GM13976 (cell line): Measurements from ENCODE around the gene TMEM178A.

Source experiments
- DNase-seq: peaks from one replicate; pipeline ENCODE4 v3.0.0; 2012; ENCODE audit warnings: low spot score
- in situ Hi-C: fragments of 300-500 bp; cut with MboI; formaldehyde crosslinking; loops from one replicate; pipeline ENCODE4 v1.12.0; 2022; ENCODE audit warnings: low sequenced_read_pairs, mixed read lengths, inconsistent platforms; ENCODE audit not compliant: unreplicated experiment
- TF ChIP-seq, protein P1 (sequence below): IDR thresholded peaks from 2 replicates; pipeline ENCODE4 v1.5.1; 2012; ENCODE audit warnings: borderline replicate concordance, mild to moderate bottlenecking; ENCODE audit not compliant: insufficient read depth; ENCODE audit errors: extremely low read depth, missing control alignments, control extremely low read depth

The TMEM178A gene

GRCh38 chr2:39668576-39669080, 2.9 kb downstream of the TMEM178A start:
- in situ Hi-C loops, result no loop called here
- TF ChIP-seq, protein P1, sequence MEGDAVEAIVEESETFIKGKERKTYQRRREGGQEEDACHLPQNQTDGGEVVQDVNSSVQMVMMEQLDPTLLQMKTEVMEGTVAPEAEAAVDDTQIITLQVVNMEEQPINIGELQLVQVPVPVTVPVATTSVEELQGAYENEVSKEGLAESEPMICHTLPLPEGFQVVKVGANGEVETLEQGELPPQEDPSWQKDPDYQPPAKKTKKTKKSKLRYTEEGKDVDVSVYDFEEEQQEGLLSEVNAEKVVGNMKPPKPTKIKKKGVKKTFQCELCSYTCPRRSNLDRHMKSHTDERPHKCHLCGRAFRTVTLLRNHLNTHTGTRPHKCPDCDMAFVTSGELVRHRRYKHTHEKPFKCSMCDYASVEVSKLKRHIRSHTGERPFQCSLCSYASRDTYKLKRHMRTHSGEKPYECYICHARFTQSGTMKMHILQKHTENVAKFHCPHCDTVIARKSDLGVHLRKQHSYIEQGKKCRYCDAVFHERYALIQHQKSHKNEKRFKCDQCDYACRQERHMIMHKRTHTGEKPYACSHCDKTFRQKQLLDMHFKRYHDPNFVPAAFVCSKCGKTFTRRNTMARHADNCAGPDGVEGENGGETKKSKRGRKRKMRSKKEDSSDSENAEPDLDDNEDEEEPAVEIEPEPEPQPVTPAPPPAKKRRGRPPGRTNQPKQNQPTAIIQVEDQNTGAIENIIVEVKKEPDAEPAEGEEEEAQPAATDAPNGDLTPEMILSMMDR, result no peak
- DNase-seq, result no peak

GRCh38 chr2:39671604-39672003, 5.9 kb downstream of the TMEM178A start:
- TF ChIP-seq, protein P1, result no peak
- DNase-seq, result no peak
- in situ Hi-C loops, result no loop called here

- in situ Hi-C loops, result no loop called here
- DNase-seq, result no peak
- TF ChIP-seq, protein P1, result no peak
Measured at GRCh38 chr2:39673018-39673417, 7.3 kb downstream of the TMEM178A start.

DNA sequence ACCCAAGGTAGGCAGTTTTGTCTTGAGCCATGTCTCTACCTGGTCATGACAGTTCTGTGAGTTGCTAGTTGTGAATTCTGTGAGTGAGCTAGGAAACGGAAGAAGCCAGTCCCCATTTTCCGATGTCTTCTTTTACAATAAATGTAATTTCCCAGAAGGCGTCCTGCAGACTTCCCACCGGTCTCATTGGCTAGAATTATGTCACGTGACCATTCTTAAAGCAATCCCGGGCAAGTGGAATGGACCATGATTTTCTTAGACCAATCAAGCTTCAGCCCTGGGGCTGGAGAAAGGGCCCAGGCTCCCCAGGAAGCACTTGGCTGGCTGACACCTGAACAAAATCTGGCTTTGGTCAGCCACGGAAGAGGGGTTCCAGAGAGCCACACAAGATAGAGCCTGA, 10.6 kb downstream of the TMEM178A start:
- in situ Hi-C loops, result no loop called here
- TF ChIP-seq, protein P1, result no peak
- DNase-seq, result no peak

- TF ChIP-seq, protein P1, result no peak
- in situ Hi-C loops, result no loop called here
Measured at GRCh38 chr2:39678170-39678569, 12.5 kb downstream of the TMEM178A start.

DNA sequence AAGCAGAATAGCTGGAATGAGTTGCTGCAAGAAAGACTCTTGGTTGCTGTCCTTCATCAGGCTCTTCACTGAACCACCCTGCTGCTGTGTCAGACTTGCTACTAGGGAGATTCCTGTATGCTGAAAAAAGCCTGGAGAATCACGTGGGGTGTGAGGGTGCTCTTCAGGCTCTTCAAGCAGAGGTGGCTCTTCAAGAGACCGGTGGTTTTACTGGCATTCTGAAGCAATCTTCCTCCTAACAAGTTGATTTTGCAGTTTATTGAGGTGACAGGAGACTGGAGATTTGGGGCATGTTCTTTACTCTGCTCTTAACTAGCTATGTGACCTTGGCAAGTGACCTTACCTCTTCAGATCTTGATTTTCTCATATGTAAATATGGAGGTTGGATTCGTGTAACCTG, 14.1 kb downstream of the TMEM178A start:
- TF ChIP-seq, protein P1, result no peak
- in situ Hi-C loops, result no loop called here
- DNase-seq, result no peak

More at GRCh38 chr2:39678170-39678569, 12.5 kb downstream of the TMEM178A start:
- no peak for DNase-seq
